Measurements from ENCODE around the gene LRRC23.

LRRC23 gene

DNA sequence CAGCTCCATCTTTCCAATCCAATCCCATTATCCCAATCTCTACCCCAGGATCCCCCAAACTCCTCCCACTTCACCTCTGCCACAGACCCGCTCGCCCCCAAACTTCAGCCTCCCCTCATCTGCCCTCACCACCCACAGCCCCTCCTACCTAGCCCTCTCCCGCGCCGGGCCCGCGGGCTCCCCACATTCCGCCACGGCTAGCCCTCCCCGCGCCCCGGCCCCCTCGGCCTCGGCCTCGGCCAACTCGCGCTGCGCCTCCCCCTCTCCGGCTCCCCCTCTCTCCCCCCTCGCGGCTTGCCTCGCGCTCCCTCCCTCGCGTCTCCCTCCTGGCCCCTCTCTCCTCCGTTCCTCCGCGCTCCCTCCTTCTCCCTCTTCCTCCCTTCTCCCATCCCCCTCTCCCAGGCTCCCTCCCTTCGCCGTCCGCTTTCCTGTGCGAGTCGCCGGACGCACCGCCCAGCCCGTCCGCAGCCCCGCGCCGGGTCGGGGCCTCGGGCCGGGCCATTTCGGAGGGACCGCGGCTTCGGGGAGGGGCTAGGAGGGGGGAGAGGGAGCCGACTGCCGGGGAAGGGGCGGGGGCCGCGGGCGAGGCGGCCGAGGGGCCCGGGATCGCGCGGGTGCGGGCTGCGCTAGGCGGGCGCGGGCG is 22.9 kb downstream of the LRRC23 start, which contains the start of gene ATN1:
ATN1 (plus strand) TSS at position 581 of the 643 bp plus-strand sequence. CDS start 6,043 bp downstream, outside the sequence.
- DNase-seq, result peak; percentile 72

DNA sequence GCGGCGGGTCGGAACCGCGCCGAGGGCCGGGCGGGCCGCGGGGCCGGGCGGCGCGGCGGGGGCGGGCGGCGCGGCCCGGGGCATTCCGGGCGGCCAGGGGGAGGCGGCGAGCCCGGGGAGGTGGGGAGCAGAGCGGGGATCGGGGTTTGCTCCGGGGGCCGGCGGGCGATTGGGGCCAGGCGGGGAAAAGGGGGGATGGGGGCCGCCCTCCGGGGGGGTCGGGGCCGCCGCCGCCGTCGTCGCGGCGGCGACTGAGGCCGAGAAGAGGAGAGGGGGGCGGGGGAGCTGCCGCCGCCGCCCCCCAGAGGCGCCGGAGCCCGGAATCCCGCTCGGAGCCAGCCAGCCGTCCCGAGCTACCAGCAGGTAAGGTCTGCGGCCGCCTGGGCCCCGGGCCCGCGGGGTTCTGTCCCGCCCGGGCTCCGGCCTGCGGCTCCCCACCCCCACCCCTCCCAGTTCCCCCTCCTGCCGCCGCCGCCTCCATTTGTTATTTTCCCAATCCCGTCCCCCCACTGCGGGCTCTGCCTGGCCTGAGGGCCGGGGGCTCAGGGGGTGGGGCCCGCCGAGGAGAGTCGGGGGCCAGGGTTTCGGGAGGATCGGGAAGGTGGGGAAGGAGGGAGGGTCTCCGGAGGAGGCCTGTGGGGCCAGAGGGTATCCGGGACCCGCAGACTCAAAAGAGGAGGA is 23.5 kb downstream of the LRRC23 start:
- no peak for DNase-seq

DNA sequence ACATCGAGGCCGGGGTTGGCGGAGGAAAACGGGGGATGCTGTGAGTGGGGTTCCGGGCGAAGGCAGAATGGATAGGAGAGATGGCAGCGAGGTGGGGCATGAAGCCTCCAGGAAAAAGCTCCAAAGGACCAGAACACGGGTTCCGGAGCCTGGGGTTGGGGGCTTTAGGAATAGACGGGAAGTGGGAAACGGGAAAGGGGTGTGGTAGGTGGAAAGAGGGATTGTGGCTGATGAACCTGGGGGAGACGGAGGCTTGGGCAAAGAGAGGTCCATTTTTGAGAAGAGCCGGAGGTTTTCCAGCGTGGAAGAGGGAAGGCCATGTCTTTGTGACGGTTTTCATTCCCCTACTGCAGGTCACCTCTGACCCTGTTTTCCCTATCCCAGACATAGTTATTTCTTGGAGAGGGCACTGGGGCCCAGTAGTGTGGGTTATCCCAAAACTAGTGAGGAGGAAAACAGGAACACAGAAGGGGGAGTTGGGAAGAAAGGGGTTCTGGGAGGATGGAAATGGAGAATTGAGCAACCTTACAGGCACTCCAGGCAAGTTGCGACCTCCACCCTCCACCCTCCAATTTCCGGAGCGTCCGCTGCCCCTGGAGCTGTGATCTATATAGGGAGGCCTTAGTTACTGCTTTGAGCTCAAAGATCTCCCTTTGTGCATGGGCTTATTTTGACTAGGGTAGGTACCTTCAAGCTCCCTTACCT is 24.2 kb downstream of the LRRC23 start:
- no peak for DNase-seq

DNA sequence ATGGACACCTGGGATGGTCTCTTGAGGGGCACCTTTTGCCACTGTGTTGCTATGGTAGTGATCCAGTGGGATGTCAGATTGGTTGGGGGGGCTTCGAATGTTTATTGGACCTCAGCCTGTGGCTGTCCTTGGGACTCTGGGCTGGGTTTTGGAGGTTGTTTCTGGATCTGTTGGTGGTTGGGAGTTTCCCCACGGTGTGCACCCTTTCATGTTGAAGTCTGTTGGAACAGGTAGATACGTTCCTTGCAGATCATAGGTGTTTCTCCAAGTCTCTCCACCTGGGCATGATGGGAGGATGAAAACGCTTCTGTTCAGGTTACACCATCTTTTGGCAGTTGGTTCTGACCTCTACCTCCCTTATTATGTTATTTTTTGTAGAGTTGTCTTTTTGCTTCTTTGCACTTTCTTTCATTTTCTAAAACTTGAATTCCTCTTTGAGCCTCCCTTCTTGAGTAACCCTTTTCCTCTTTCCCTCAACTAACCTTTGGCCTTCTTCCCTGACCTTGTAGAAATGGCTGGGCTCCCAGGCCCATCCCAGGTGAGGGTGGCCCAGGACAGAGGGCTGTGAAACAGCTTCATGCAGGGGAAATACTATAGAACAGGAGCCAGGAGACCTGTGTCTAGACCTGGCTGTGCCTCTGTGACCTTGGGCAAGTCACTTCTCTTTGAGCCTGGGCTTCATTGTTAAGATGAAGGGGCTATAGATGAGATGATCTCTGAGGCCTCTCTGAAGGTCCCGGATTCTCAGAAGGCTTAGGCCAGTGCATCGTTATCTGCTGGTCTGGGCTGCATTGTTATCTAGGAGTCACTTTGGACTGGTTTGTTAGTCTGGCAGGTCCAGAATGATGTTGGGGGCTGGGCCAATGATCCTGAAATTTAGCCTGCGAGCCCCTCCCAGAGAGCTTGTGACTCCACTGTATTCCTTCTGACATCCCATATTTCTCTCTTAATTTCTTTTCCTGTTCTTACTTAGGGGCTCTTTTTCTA is 25.1 kb downstream of the LRRC23 start:
- DNase-seq, result no peak

DNA sequence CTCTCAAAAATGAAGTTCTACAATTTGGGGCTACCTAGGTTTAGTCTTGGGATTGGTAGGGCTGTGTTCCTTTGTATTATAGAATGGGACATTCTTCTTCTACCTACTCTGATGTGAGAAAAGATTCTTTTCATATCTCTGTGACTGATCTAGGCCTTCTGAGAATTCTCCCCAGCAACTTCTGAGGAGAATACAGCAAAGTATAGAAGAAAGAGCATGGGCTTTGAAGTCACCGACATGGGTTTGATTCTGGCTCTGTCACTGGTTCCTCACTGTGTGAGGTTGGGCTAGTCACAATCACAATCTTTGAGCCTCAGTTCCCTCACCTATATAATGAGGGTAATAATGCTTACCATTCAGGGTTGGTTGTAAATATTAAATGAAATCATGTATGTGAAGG is 28.1 kb downstream of the LRRC23 start:
- DNase-seq, result no peak

DNA sequence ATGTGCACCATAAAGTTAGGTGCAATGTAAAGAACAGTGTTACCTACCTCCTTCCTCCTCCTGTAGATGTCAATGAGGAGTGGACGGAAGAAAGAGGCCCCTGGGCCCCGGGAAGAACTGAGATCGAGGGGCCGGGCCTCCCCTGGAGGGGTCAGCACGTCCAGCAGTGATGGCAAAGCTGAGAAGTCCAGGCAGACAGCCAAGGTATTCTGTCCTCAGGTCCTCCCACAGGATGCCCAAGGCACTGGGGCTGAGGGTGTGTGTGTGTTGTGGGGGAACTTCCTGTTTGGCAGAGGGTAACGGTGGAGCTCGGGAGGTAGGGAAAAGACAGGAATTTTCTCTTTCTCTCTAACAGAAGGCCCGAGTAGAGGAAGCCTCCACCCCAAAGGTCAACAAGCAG is 29.5 kb downstream of the LRRC23 start:
- DNase-seq, result peak; percentile 86

DNA sequence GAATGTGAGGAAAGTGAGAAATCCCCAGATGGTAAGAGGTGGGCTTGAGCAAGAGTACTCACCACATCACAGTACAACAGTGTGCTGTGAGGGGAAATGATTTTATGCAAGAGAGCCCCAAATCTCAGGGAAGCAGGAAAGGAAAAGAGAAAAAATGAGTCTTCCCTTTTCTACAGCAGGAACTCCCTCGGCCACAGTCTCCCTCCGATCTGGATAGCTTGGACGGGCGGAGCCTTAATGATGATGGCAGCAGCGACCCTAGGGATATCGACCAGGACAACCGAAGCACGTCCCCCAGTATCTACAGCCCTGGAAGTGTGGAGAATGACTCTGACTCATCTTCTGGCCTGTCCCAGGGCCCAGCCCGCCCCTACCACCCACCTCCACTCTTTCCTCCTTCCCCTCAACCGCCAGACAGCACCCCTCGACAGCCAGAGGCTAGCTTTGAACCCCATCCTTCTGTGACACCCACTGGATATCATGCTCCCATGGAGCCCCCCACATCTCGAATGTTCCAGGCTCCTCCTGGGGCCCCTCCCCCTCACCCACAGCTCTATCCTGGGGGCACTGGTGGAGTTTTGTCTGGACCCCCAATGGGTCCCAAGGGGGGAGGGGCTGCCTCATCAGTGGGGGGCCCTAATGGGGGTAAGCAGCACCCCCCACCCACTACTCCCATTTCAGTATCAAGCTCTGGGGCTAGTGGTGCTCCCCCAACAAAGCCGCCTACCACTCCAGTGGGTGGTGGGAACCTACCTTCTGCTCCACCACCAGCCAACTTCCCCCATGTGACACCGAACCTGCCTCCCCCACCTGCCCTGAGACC is 31.0 kb downstream of the LRRC23 start:
- no peak for DNase-seq

DNA sequence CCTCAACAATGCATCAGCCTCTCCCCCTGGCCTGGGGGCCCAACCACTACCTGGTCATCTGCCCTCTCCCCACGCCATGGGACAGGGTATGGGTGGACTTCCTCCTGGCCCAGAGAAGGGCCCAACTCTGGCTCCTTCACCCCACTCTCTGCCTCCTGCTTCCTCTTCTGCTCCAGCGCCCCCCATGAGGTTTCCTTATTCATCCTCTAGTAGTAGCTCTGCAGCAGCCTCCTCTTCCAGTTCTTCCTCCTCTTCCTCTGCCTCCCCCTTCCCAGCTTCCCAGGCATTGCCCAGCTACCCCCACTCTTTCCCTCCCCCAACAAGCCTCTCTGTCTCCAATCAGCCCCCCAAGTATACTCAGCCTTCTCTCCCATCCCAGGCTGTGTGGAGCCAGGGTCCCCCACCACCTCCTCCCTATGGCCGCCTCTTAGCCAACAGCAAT is 31.6 kb downstream of the LRRC23 start:
- no peak for DNase-seq

DNA sequence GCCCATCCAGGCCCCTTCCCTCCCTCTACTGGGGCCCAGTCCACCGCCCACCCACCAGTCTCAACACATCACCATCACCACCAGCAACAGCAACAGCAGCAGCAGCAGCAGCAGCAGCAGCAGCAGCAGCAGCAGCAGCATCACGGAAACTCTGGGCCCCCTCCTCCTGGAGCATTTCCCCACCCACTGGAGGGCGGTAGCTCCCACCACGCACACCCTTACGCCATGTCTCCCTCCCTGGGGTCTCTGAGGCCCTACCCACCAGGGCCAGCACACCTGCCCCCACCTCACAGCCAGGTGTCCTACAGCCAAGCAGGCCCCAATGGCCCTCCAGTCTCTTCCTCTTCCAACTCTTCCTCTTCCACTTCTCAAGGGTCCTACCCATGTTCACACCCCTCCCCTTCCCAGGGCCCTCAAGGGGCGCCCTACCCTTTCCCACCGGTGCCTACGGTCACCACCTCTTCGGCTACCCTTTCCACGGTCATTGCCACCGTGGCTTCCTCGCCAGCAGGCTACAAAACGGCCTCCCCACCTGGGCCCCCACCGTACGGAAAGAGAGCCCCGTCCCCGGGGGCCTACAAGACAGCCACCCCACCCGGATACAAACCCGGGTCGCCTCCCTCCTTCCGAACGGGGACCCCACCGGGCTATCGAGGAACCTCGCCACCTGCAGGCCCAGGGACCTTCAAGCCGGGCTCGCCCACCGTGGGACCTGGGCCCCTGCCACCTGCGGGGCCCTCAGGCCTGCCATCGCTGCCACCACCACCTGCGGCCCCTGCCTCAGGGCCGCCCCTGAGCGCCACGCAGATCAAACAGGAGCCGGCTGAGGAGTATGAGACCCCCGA is 32.2 kb downstream of the LRRC23 start:
- DNase-seq, result no peak

DNA sequence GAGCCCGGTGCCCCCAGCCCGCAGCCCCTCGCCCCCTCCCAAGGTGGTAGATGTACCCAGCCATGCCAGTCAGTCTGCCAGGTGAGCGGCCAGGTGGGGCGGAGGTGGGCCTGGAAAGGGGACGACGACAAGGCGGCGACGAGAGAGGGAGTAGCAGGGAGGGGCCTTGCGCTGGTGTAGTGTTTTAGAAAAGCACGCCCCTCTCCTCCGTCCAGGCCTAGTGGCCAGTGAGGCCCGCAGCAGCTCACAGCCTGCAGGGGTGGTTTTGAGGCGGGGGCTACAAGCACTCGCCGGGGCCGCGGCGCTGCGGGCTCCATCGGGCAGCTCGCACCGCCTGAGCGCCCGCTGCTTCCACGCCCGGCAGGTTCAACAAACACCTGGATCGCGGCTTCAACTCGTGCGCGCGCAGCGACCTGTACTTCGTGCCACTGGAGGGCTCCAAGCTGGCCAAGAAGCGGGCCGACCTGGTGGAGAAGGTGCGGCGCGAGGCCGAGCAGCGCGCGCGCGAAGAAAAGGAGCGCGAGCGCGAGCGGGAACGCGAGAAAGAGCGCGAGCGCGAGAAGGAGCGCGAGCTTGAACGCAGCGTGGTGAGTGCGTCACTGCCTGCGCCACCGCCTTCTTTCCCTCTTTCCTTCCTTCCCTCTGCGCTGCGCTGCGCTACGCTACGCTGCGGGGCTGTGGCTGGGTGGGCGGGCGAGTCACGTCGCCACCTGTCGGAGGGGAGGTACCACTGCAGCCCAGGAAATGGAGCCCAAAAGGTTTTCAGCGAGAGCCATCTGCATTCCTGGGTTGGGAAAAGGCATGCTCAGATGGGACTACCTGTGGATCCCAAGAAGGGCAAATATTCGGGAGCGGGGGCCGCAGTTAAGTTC is 33.1 kb downstream of the LRRC23 start:
- DNase-seq, result peak; percentile 91

DNA sequence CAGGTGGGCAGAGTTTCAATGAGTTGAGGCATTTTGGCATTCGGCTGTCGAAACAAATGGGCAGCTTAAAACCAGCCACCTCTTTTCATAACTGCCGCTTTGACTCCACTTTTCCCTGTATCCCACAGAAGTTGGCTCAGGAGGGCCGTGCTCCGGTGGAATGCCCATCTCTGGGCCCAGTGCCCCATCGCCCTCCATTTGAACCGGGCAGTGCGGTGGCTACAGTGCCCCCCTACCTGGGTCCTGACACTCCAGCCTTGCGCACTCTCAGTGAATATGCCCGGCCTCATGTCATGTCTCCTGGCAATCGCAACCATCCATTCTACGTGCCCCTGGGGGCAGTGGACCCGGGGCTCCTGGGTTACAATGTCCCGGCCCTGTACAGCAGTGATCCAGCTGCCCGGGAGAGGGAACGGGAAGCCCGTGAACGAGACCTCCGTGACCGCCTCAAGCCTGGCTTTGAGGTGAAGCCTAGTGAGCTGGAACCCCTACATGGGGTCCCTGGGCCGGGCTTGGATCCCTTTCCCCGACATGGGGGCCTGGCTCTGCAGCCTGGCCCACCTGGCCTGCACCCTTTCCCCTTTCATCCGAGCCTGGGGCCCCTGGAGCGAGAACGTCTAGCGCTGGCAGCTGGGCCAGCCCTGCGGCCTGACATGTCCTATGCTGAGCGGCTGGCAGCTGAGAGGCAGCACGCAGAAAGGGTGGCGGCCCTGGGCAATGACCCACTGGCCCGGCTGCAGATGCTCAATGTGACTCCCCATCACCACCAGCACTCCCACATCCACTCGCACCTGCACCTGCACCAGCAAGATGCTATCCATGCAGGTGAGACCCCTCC is 34.0 kb downstream of the LRRC23 start:
- DNase-seq, result no peak

DNA sequence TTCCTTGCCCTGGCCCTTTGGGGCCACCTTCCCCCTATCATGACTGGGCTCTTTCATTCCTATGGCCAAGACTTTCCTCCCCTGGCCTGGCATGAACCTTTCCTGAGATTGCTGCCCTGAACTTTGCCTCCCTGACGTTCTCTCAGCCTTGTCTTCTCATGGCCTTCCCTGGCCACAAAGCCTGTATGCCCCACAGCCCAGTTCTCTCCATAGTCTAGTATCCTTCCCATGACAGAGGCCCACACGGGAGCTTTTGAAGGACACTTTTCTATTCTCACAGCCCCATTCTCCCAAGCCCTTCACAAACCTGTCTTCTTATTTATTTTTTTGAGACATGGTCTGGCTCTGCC is 34.5 kb downstream of the LRRC23 start:
- DNase-seq, result no peak

DNA sequence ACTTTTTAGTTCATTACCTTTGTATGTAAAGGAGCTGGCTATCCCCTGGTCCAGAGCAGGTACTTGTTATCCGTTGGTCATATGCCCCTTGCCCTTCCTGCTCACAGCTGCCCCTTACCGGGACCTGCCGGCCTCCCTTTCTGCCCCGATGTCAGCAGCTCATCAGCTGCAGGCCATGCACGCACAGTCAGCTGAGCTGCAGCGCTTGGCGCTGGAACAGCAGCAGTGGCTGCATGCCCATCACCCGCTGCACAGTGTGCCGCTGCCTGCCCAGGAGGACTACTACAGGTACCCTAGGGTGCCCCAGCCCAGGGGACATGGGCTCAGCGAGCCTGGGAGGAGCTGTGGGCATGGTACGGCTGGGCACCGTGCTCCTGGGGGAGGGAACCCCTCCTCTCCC is 36.6 kb downstream of the LRRC23 start:
- no peak for DNase-seq

DNA sequence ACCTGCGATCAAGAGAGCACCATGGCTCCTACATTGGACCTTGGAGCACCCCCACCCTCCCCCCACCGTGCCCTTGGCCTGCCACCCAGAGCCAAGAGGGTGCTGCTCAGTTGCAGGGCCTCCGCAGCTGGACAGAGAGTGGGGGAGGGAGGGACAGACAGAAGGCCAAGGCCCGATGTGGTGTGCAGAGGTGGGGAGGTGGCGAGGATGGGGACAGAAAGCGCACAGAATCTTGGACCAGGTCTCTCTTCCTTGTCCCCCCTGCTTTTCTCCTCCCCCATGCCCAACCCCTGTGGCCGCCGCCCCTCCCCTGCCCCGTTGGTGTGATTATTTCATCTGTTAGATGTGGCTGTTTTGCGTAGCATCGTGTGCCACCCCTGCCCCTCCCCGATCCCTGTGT is 37.2 kb downstream of the LRRC23 start:
- no peak for DNase-seq

DNA sequence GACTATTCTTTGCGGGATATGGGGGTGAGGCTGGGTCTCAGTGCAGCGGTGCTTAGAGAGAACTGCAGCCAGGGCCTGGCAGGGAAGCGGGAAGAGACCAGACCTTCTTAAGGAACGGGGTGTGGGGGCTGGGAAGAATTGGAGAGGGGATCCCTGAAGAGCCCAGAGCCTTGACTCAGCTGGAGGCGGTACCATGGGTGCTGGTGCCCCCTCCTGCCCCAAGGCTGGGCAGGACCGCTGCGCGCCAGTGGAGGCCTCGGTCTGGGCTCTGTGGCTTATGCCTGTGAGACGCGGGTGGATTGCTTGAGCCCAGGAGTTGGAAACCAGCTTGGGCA is 37.7 kb downstream of the LRRC23 start:
- DNase-seq, result no peak

DNA sequence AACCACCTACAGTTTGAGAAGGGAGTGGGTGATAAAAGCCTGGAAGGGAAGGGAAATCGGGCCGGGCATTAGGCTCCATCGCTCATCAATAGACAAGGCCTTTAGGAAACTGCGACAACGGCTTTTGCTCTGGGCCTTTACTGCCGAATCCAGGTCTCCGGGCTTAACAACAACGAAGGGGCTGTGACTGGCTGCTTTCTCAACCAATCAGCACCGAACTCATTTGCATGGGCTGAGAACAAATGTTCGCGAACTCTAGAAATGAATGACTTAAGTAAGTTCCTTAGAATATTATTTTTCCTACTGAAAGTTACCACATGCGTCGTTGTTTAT is 38.7 kb downstream of the LRRC23 start:
- DNase-seq, result peak; percentile 71

DNA sequence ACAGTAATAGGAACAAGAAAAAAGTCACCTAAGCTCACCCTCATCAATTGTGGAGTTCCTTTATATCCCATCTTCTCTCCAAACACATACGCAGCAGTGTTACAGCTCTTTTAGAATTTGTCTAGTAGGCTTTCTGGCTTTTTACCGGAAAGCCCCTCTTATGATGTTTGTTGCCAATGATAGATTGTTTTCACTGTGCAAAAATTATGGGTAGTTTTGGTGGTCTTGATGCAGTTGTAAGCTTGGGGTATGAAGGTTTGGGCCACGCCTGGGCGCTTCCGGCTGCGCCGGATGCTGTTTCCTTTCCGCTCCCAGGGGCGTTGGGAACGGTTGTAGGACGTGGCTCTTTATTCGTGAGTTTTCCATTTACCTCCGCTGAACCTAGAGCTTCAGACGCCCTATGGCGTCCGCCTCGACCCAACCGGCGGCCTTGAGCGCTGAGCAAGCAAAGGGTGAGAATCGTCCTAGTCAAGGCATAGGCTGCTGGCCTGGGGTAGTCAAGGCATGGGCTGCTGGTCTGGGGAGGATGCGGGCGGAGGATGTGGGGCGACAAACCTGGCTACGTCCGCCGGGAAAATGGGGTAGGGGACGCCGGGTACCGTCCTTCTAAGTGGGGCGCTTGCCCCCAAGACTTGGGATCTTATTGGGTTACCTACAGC is 39.2 kb downstream of the LRRC23 start, which contains the start of the genes C12orf57 and RNU7-1:
C12orf57 (plus strand) TSS at position 301 of the 659 bp plus-strand sequence; CDS start at position 401, 100 bp downstream.
RNU7-1 (plus strand) TSS at position 95 of the 659 bp plus-strand sequence.
- DNase-seq, result peak; percentile 86
